ENCODE results near the gene AMBP.

AMBP gene

DNA sequence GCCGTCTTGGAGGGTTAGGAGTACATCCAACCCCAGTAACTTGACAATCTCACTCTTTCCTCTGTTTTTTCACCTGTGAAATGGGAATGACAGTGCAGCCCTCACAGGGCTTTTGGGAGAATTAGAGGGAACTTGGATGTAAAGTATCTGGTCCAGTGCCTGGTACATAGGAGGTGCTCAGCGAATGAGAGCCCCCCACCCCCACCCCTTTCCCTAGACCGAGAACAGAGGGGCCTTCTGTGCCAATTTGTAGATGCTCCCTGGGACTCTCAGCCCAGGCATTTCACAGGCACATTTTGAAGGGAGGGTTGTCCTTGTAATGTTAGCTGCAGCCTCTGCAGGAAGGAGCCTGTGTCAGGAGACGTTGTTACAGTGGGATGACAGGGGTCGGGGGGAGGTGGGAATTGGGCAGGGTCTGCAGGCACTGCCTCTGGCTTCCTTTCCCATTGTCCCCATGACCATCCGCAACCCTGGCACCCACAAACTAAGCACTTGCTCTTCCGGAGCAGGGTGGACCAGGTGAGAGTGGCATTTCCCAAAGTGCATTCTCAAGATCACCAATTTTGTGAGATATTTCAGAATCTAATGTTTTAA, 47.0 kb downstream of the AMBP start:
- DNase-seq (ENCODE audit: low spot score): no peak

- no peak for DNase-seq (ENCODE audit: low spot score)
These were observed 47.7 kb downstream of the AMBP start for GRCh38 chr9:114030364-114030763.

DNA sequence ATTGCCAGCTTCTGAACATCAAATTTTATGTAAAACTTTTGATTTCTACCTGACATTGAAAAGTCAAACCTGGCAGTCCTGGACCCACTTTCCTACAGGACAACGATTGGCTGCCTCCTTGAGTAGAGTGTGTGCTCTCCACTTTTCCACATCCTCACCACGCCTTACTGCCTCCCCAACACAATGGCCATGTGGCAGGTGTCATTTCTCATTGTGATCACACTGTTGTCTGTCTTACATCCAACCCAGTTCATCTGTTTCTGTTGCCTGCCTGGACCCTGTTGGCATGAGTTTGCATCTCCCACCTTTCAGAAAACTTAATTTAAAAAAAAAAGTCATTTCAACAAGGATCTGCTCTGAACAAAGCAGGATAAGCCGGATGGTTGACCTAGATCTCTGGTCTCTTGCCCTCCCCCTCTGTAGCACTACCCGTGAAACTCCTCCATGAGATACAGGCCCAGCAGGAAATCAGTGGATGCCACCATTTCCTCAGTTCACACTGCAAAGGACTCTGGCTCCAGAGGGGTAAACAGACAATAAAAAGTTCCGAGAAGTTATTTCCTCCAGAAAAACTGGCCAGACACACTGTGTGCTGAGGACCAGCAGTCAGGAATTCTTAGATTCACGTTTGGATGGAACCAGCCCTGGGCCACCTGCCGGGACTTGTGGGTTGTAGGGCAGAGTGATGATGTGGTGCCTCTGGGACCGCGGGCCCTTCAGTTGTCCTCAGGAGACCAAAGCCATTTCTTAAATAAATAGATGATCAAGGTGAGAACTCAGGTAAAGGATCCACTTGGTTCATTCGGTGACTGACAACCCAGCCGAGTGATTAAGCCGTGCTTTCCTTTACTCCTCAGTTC, 48.6 kb downstream of the AMBP start:
- DNase-seq (ENCODE audit: low spot score): no peak

DNA sequence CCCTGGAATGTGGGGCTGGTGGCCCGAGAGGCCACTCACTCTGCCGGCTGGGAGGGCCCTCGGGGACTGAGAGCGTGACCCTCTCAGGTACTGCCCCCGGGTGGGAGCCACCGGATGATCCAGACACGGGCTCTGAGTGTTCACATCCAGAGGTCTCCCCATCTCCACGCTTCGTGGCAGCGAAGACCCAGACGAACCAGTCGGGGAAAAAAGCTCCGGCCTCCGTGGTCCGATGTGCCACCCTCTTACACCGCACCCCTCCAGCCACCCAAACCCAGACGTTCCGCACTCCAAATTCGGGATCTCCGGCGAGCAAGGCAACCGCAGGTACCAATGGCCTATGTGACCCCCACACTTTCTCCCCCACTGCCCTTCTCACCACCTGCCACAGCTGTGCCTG, 49.5 kb downstream of the AMBP start:
- no peak for DNase-seq (ENCODE audit: low spot score)

DNA sequence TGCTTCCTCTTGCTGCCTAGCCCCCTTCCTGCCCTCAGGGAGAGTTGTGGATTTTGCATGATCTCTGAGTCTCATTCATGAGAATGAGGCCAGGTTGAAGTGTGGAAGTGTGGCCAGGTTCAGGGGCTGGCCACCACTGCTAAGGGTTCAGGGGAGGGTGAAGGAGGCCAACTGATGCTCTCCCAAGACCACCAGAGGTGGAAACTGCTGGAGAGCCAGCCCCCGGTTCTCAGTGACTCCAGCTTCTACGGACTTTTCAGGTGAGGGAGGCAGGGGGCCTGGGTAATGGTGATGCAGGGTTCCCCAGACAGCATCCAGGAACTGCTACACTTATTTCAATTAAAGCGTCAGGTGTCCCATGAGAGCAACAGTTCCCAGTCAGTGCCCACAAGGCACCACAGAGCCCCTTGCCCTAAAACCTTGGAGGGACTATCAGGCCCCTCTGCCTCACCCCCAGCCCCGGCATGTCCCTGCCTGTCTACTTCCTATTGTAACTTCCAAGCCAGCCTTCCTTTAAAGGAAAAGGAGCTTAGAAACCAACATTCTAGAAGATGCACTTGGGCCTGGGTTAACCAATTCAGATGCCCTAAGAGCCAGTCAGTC, 50.1 kb downstream of the AMBP start:
- DNase-seq (ENCODE audit: low spot score): no peak

GRCh38 chr9:114027159-114027862, 50.8 kb downstream of the AMBP start:
- no peak for DNase-seq (ENCODE audit: low spot score)

GRCh38 chr9:114026335-114026734, 51.8 kb downstream of the AMBP start:
- DNase-seq (ENCODE audit: low spot score): no peak

DNA sequence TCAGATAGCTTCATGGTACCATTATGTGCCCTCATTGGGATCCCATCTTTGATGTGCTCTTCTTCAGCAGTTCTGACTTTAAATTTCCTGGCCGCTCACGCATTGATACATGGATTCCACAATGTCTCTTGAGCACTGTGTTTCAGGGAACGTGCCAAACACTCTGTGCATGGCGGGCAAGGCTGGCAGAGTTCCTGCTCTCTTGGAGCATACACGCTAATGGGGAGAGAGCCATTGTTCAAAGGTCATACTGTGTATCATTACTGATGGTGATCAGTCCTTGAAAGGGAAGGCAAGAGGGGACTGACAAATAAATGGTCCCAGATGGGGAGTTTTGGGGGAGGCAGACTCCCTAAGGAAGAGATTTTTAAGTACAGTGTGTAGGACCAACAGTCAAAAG, 52.3 kb downstream of the AMBP start:
- DNase-seq (ENCODE audit: low spot score): no peak

- DNase-seq (ENCODE audit: low spot score): no peak
These were observed 52.8 kb downstream of the AMBP start for GRCh38 chr9:114025196-114025753.

GRCh38 chr9:114023961-114024360, 54.1 kb downstream of the AMBP start:
- no peak for DNase-seq (ENCODE audit: low spot score)

GRCh38 chr9:114021578-114021977, 56.5 kb downstream of the AMBP start:
- DNase-seq (ENCODE audit: low spot score): no peak

DNA sequence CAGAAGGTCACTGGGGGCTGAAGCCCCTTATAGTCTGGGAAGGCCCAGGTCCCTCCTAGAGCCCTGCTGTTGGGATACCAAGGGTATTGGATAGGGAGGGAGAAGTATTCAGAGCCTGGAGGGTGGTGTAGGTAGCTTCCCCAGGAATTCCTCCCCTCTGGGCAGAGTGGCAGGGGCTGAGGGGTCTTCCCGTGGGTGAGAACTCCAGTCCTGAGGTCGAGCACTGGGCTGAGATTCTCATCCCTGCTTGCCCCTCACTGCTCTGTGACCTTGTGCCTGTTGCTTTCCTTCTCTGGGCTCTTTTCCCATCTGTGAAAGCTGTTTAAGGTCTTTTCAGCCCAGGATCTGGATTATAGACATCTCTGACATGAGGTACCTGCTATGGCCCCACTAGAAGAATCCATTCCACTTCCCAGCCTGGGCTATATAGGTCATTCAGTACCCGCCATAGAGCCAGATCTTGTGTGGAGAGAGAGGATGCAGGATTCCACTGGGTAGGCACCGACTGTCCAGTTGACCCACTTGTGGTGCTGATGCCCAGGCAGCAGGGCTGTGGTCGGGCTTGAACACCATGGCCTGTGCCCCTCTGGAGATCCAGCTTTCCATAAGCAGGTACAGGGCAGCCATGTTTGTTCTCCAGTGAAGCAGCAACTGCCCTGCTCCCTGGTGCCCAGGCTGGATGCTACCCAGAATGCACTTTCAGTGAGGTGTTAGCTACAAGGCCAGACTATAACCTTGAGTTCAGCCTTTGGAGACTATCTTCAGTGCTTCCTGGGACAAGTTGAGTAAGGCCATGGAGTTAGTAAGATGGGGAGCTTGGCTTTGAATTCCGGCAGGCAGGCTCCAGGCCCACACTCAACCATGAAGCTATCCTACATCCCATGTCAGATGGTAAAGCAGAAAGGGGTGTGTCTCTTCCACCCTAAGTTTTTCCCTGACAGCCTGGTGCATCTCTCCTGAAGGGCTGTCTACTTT, 60.1 kb downstream of the AMBP start:
- DNase-seq (ENCODE audit: low spot score): no peak

GRCh38 chr9:114016629-114017423, 61.3 kb downstream of the AMBP start:
- DNase-seq (ENCODE audit: low spot score): no peak

DNA sequence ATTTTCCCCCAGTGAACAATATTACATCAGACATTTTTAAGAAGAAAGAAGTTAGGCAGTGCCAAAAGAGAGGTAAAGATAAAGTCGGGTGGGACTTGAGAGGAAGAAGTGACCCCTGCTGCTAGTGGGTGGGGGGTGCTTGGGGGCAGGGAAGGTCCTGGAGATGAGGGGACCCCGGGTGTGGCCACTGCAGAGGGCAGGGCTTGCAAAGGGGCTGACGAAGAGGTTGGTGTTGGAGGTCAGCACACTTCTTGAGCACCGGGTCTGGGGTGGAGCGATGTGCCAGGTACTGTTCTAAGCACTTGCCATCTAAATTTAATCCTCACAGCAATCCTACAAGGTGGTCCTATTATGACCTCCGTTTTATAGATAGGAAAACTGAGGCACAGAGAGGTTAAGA, 62.0 kb downstream of the AMBP start:
- DNase-seq (ENCODE audit: low spot score): no peak

DNA sequence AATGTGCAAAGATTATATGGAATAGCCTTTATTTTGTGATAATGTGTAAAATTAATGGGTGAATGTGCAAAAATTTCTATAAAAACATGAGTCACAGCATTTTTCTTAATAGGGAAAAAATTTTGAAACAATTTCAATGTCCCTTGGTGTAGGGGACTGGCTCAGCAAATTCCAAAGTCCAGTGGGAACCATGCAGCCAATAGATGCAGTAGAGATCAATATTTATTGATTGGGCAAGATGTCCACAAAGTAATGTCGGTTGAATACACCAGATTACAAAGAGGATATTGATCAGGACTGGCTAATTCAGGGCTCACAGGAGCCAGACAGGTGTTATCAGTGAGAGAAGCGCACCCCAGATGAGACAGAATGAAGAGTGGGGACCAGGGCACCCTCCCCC, 62.5 kb downstream of the AMBP start:
- DNase-seq (ENCODE audit: low spot score): no peak

GRCh38 chr9:114014044-114014443, 64.1 kb downstream of the AMBP start:
- no peak for DNase-seq (ENCODE audit: low spot score)

DNA sequence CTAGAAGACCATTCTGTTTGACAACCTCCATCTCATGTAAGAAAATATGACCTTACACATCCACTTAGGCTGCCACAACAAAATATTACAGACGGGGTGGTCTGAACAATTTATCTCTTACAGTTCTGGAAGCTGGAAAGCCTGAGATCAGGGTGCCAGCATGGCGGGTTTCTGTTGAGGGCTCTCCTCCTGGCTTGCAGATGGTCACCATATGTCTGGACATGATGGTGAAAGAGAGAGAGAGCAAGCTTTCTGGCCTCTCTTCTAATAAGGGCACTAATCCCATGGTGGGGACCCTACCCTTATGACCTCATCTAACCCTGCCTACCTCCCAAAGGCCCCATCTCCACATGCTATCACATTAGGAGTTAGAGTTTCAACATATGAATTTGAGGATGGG, 66.0 kb downstream of the AMBP start:
- DNase-seq (ENCODE audit: low spot score): no peak

DNA sequence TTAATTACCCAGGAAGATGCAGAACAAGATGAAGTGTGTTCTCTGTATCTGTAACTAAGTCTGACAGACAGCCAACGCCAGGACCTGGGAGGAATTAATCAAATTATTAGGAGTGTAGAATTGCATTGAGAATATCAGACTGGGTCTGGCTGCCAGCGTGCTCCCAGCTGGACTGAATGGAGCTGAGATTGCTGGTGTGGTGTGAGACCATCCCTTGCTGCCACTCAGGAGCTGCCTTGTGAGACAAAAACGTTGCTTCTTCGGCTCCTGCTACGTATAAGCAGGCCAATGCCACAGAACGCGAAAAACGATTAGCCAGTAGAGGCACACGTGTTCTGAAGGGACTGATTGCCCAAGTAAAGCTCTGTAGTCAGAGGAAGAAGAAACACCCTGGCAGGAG, 66.8 kb downstream of the AMBP start:
- DNase-seq (ENCODE audit: low spot score): no peak
